GM12891 (cell line): ENCODE results near the gene ITPKC.

Experiments used
- PAX5 ChIP-seq: IDR thresholded peaks from 2 replicates; pipeline ENCODE4 v1.6.1; 2011; ENCODE audit warnings: low read length, moderate library complexity, mild to moderate bottlenecking; ENCODE audit not compliant: insufficient read depth, severe bottlenecking
- POLR2A ChIP-seq: IDR thresholded peaks from 2 replicates; pipeline ENCODE4 v1.6.1; 2011; ENCODE audit warnings: low read depth, low read length, control low read depth
- POLR2AphosphoS5 ChIP-seq: IDR thresholded peaks from 2 replicates; pipeline ENCODE4 v1.6.1; 2011; ENCODE audit warnings: low read depth, low read length, control low read depth
- TAF1 ChIP-seq: IDR thresholded peaks from 2 replicates; pipeline ENCODE4 v1.6.1; 2011; ENCODE audit warnings: low read depth, low read length, control low read depth

DNA sequence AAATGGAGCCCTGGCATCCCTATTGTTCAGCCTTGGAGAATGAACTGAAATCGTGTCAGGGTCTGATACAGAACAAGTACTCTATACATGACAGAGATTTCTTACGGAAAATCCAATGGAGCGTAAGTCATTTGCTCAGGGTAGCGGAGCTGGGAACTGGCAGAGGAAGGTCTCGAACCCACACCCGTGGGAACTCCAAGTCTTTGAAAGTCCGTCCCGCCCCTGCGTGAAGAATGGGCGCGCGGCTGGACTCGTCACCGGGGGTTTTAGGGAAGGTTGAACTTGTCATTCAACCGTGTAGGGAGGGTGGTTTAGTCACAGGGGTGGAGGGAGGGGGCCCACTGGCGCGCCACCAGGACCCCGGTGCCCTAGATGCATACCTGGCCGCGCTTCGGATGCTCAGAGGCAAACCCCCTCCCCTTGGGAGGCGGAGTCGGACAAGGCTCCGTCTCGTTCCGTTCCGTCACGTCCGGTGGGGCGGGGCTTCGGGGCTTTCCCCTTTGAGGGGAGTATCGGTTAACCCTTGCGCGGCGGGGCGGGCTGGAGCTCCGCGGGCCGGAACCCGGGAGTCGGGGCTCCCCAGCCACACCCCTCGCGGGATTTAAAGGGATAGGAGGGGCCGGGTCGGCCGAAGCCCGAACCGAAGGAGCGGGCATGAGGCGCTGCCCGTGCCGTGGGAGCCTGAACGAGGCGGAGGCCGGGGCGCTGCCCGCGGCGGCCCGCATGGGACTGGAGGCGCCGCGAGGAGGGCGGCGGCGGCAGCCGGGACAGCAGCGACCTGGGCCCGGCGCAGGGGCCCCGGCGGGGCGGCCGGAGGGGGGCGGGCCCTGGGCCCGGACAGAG, at the start of gene ITPKC, which contains the start of gene COQ8B:
- no peak for TF ChIP-seq TAF1
- TF ChIP-seq PAX5 = no peak
- TF ChIP-seq POLR2A = no peak
- TF ChIP-seq POLR2AphosphoS5 = no peak
